DND-41 (cell line): ENCODE measurements around the gene OR2G3.

Experiments used
- ATAC-seq: fragments of 200-7000 bp; cut with Tn5 transposase; 3 replicates; pipeline ENCODE4 v1.9.1; 2021; ENCODE audit warnings: low read depth; ENCODE audit not compliant: insufficient read depth
- DNase-seq: peaks from one replicate; pipeline ENCODE4 v3.0.0-alpha.2; 2020
- H2AFZ ChIP-seq: 2 replicates; pipeline ENCODE4 v1.6.0; 2012; ENCODE audit warnings: low read depth, low read length
- H3K27ac ChIP-seq: 2 replicates; pipeline ENCODE4 v1.5.1; 2012; ENCODE audit warnings: low read length, inconsistent platforms
- H3K27me3 ChIP-seq: fragments of 200-600 bp; sonication (generic); 2 replicates; pipeline ENCODE4 v1.6.0; 2012; ENCODE audit warnings: low read length, mild to moderate bottlenecking, inconsistent platforms; ENCODE audit not compliant: insufficient read depth, poor library complexity
- H3K36me3 ChIP-seq: 2 replicates; pipeline ENCODE4 v1.5.1; 2012; ENCODE audit warnings: low read length, inconsistent platforms; ENCODE audit not compliant: insufficient read depth
- H3K4me1 ChIP-seq: 2 replicates; pipeline ENCODE4 v1.5.1; 2012; ENCODE audit warnings: mild to moderate bottlenecking, low read length; ENCODE audit not compliant: insufficient read depth
- H3K4me2 ChIP-seq: 2 replicates; pipeline ENCODE4 v1.6.0; 2012; ENCODE audit warnings: mild to moderate bottlenecking, moderate library complexity, low read length, inconsistent platforms; ENCODE audit not compliant: insufficient read depth
- H3K4me3 ChIP-seq, 2 experiments: fragments of 200-600 bp in 1 of 2; shearing (Covaris generic) in 1 of 2; 2 replicates each; pipeline ENCODE4 v1.5.1; 2012 to 2016; ENCODE audit warnings: inconsistent platforms in 2 of 2, low read length in 2 of 2, mild to moderate bottlenecking in 2 of 2, low read depth in 1 of 2, moderate library complexity in 1 of 2
- H3K79me2 ChIP-seq: 2 replicates; pipeline ENCODE4 v1.6.0; 2012; ENCODE audit warnings: low read length, inconsistent platforms; ENCODE audit not compliant: insufficient read depth
- H3K9ac ChIP-seq: 2 replicates; pipeline ENCODE4 v1.6.0; 2012; ENCODE audit warnings: low read depth, mild to moderate bottlenecking, inconsistent platforms, low read length, moderate library complexity
- H3K9me3 ChIP-seq: 2 replicates; pipeline ENCODE4 v1.5.1; 2012; ENCODE audit warnings: low read length, moderate library complexity, mild to moderate bottlenecking, inconsistent platforms; ENCODE audit not compliant: insufficient read depth, severe bottlenecking
- H4K20me1 ChIP-seq: 2 replicates; pipeline ENCODE4 v1.6.0; 2012; ENCODE audit warnings: low read length; ENCODE audit not compliant: insufficient read depth
- CTCF ChIP-seq: IDR thresholded peaks from 2 replicates; pipeline ENCODE4 v1.5.1; 2012; ENCODE audit warnings: borderline replicate concordance, low read length, moderate library complexity, mild to moderate bottlenecking; ENCODE audit not compliant: poor library complexity, severe bottlenecking; ENCODE audit errors: extremely low read depth
- EZH2 ChIP-seq: IDR thresholded peaks from 3 replicates; pipeline ENCODE4 v1.6.1; 2012; ENCODE audit warnings: borderline replicate concordance, low read depth, mild to moderate bottlenecking, moderate library complexity, low read length, inconsistent platforms; ENCODE audit not compliant: severe bottlenecking

OR2G3 gene

GRCh38 chr1:247605286-247605685 is at the start of gene OR2G3:
Gene OR2G3, plus strand, starts transcription at chr1:247605586. Its CDS starts 0 bp downstream, at chr1:247605586.
- no peaks in the 10 kb centered on the region for H3K79me2 ChIP-seq
- DNase-seq = no peak
- H3K36me3 ChIP-seq = no peaks in the 10 kb centered on the region
- no peak within 1 kb of the TSS for H3K27ac ChIP-seq
- H3K9ac ChIP-seq = no peak within 1 kb of the TSS
- H3K4me2 ChIP-seq = no peak within 1 kb of the TSS
- no peaks in the 10 kb centered on the region for H3K9me3 ChIP-seq
- no peaks in the 10 kb centered on the region for H4K20me1 ChIP-seq
- H3K27me3 ChIP-seq = peaks cover 2% of the 10 kb centered on the region
- no peak within 1 kb of the TSS for H2AFZ ChIP-seq
- H3K4me3 ChIP-seq = no peak within 1 kb of the TSS
- TF ChIP-seq EZH2 (no peak), CTCF (no peak)
- ATAC-seq = no peak
- H3K4me1 ChIP-seq = no peaks in the 10 kb centered on the region

- Histone ChIP-seq H4K20me1 (no peaks in the 10 kb centered on the region), H3K27ac (no peak overlapping the region), H2AFZ (no peak overlapping the region), H3K4me1 (no peaks in the 10 kb centered on the region), H3K4me3 (no peak overlapping the region), H3K4me2 (no peak overlapping the region), H3K36me3 (no peaks in the 10 kb centered on the region), H3K9me3 (no peaks in the 10 kb centered on the region), H3K79me2 (no peaks in the 10 kb centered on the region), H3K27me3 (peaks cover 9% of the 10 kb centered on the region), H3K9ac (no peak overlapping the region)
- no peak for ATAC-seq
- TF ChIP-seq EZH2 (no peak), CTCF (no peak)
- DNase-seq = no peak
Measured at GRCh38 chr1:247557926-247558674, 47.3 kb upstream of the OR2G3 start.

- Histone ChIP-seq H4K20me1 (no peaks in the 10 kb centered on the region), H3K4me2 (no peak overlapping the region), H3K9me3 (no peaks in the 10 kb centered on the region), H3K4me3 (no peak overlapping the region), H3K4me1 (no peaks in the 10 kb centered on the region), H3K27ac (no peak overlapping the region), H3K9ac (no peak overlapping the region), H3K79me2 (no peaks in the 10 kb centered on the region), H3K27me3 (peaks cover 4% of the 10 kb centered on the region), H2AFZ (no peak overlapping the region), H3K36me3 (no peaks in the 10 kb centered on the region)
- no peak for TF ChIP-seq EZH2
- TF ChIP-seq CTCF = no peak
- ATAC-seq (no peak), DNase-seq (no peak)
Measured at GRCh38 chr1:247561711-247562110, 43.7 kb upstream of the OR2G3 start.
